ENCODE measurements around the gene L2HGDH.

DNA sequence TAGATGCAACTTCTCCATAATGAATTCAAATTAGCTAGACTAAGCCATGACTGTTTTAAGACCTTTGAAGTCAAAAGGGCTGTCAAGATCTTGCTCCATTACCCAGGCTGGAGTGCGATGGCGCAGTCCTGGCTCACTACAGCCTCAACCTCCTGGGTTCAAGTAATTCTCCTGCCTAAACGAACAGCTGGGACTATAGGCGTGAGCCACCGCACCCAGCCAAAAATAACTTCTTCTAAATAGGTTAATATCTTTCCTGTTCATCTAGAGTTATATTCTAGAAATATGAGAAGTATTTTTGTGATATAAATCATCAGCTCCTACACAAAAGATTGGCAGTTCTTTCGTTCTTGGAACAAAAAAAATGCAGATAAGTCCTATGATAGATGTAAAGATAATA, 41.1 kb downstream of the L2HGDH start:
- TF ChIP-seq, protein P1, sequence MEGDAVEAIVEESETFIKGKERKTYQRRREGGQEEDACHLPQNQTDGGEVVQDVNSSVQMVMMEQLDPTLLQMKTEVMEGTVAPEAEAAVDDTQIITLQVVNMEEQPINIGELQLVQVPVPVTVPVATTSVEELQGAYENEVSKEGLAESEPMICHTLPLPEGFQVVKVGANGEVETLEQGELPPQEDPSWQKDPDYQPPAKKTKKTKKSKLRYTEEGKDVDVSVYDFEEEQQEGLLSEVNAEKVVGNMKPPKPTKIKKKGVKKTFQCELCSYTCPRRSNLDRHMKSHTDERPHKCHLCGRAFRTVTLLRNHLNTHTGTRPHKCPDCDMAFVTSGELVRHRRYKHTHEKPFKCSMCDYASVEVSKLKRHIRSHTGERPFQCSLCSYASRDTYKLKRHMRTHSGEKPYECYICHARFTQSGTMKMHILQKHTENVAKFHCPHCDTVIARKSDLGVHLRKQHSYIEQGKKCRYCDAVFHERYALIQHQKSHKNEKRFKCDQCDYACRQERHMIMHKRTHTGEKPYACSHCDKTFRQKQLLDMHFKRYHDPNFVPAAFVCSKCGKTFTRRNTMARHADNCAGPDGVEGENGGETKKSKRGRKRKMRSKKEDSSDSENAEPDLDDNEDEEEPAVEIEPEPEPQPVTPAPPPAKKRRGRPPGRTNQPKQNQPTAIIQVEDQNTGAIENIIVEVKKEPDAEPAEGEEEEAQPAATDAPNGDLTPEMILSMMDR (conservative IDR thresholded peaks at IDR 0.05) = no peak
- TF ChIP-seq ZFX (IDR thresholded peaks at IDR 0.05) = no peak
